ENCODE data around the gene CAPSL.
"Not testable (repeated sequence)": the region's sequence is repeated elsewhere in the genome, so short reads cannot be mapped to it uniquely, and the experiment has no call there.

- TF ChIP-seq EZH2phosphoT487 (IDR thresholded peaks at IDR 0.05; ENCODE audit: insufficient read depth, low read depth); EZH2 (IDR thresholded peaks at IDR 0.05; ENCODE audit: insufficient read depth, poor library complexity, severe bottlenecking): not testable (repeated sequence)
Measured at GRCh38 chr5:35976859-35977258, 38.4 kb upstream of the CAPSL start.
